GM19328 (cell line): Measurements from ENCODE around the gene CD8A.
"Not testable (repeated sequence)": the region's sequence is repeated elsewhere in the genome, so short reads cannot be mapped to it uniquely, and the experiment has no call there.

ENCODE experiments used
- ATAC-seq: cut with Tn5 transposase; IDR thresholded peaks from one replicate; pipeline ENCODE4 v1.9.1; 2021; ENCODE audit warnings: mild to moderate bottlenecking, moderate library complexity; ENCODE audit not compliant: unreplicated experiment

CD8A gene

DNA sequence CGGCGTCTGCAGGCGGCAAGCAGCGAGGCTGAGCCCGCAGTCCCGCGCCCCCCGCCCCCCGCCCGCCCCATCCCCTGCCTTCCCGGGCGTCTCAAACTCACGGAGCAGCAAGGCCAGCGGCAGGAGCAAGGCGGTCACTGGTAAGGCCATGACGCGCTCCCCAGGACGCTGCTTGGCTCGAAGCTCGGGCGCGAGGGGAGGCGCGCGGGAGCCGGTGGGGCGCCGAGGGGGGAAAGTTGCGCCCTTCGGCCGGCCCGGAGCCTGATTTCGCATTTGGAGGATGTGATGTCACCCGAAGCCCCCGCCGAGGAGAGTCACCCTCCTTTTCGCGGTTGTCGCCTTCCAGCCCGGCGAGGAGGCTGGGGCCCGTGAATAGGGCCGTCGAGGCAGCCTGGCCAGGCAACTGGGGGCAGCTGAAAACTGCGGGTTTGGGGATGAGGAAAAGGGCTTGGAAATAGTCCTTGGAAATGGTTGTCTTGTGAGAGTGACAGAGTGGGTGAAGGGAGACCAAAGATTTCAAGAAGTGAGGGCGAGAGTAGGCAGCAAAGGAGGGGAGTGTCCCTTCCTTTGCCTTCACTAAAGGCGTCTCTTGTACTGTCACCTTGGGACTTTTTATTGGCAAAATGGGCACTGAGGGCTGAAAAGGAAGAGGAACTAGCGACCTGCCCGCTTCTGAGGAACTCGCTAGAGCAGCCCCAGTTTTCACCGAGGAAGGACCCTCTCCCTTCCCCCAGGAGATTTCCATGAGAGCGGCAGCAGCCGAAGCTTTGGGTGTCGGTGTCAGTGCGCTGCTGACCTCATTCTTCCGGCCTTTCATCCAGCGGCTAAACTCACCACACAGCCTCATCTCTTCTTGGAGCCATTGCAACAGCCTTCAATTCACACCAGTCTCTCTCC lies at the start of gene CD8A:
Gene CD8A (minus strand): TSS at position 238 of the 897 bp plus-strand sequence. CDS start 88 bp downstream, at position 150.
- ATAC-seq, result no peak

DNA sequence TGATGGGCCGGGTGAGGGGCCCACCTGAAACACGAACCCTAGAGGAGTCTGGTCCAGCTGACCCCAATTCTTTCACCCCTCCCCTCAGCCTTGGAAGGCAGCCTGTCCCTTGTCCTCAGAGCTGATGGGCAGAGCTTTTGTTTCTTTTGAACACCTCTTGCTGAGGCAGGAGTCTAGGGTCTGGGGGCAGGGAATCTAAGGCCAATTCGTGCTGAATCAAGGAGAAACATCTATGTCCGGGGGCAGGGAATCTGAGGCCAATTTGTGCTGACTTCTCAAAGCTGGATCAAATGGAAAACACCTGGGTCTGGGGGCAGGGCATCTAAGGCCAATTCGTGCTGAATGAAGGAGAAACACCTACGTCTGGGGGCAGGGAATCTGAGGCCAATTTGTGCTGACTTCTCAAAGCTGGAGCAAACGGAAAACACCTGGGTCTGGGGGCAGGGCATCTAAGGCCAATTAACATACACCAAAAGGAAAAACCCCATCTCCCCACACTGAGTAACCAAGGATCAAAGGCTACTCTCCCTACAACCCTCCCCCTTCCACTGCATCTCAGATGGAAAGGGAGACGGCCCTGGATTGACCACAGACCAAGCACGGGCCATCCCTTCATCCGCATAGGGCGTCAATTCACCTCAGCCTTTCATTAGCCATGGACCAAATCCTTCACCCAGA lies 49.3 kb upstream of the CD8A start:
- ATAC-seq, result not testable (repeated sequence)

DNA sequence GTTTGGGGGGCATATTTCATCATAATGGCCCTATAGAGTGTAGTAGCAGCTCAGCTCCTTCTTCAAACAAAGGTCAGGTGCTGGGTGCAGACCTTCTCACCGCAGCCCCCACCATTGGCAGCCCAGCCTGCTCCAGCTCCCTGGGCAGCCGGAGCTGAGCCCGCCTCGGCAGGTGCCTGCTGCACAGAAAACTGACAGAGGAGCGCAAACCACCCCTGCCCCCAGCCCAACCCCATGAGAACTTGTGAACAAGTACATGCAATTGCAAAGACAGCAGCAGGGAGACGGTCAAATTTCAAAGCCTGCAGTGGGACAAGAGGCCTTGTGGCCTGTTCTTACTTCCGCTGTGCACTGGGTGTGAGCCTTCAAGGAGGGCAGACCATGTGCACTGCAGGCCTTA lies 48.7 kb upstream of the CD8A start:
- ATAC-seq, result not testable (repeated sequence)

DNA sequence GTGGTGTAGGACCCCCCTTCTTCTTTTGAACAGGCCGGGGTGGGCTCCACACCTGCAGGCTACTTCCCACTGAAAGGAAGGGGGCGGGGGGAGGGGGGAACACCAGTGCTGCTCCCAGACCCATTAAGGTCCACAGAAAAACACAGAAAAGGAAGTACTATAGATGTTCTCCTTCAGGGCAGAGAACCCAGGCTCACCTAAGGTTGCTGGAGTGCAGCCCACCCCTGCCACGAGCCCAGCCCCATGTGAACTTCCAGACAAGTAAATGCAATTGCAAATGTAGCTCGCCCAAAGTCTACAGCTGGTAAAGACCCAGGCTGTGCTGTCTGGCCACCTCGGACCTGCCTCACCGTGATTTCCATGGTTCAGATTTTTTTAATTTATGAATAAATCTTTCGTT lies 47.0 kb upstream of the CD8A start:
- not testable (repeated sequence) for ATAC-seq

DNA sequence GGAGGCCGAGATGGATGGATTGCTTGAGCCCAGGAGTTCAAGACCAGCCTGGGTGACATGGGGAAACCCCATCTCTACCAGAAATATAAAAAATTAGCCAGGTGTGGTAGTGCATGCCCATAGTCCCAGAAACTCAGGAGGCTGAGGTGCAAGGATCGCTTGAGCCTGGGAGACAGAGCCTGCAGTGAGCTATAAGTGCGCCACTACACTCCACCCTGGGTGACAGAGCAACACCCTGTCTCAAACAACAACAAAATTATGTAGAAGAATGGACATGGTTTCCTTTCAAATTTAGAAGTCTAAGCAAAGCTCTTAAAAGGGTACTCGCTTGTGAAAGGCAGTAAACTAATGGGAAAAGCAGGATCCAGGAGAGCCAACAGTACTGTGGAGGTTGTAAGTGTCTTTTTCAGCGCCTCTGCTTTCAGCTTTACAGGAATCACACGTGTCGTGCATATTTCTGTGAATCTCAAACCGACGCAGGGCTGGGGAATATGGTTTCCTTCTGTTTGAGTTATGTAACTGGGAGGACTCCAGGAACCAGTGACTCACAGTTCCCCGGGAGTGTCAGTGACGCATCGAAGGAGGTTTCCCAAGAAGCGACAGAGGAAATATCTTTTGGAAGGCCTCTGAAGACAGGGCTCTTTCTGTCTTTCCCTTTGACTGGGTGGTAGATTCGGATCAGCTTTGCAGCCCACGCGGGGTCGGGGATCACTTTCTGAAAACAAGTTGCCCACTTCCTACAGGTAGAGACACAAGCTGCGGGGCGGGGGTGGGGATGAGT lies 46.4 kb upstream of the CD8A start:
- ATAC-seq, result not testable (repeated sequence)

DNA sequence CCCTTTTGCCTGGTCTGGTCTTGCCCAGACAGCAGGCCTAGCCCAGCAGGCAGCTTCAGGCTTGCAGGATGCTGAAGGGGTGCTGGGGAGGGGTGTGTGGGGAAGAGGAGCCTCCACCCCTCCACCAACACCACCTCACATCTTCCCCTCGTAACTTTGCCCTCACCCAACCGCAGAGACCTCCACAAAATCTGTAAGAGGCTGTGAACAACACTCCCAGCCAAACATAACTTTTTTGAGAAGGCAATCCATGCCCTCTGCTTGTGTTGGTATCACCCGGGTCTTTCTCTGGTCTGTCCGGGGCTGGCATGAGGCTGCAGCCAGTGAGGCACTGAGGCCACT lies 44.8 kb upstream of the CD8A start:
- not testable (repeated sequence) for ATAC-seq

DNA sequence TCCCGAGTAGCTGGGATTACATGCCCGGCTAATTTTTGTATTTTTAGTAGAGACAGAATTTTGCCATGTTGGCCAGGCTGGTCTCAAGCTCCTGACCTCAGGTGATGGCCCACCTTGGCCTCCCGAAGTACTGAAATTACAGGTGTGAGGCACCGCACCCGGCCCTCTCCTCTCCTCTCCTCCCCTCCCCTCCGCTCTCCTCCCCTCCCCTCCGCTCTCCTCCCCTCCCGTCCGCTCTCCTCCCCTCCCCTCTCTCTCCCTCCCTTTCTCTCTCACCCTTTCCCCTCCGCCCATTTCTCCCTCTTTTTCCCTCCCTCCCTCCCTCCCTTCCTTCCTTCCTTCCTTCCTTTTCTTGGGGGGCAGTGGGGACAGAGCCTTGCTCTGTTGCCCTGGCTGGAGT lies 42.6 kb upstream of the CD8A start:
- no peak for ATAC-seq

DNA sequence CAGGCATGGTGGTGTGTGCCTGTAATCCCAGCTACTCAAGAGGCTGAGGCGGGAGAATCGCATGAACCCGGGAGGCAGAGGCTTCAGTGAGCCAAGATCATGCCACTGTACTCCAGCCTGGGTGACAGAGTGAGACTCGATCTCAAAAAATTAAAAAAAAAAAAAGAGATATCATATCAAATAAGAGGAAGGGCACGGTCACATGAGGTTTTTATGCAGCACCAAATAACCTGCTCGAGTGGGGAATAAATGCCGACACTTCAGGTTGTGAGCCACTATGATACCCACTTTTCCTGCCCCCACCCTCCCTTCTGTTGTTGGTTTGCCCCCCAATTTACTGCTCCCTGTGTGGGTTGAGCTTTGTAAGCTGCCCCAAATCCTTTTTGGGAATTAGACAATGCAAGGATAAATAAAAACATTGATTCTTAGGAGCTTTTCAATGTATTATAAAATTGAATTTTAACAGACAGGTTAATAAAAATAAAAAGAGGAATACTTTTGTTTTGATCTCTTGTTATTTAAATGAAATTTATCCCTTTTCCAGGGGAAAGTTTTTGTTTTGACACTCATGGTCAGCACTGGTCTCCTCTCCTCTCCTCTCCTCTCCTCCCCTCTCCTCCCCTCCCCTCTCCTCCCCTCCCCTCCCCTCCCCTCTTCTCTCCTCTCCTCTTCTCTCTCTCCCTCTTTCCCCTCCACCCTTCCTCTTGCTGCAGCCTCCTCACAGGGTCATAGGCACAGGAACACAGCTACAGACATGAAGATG lies 41.8 kb upstream of the CD8A start:
- no peak for ATAC-seq

DNA sequence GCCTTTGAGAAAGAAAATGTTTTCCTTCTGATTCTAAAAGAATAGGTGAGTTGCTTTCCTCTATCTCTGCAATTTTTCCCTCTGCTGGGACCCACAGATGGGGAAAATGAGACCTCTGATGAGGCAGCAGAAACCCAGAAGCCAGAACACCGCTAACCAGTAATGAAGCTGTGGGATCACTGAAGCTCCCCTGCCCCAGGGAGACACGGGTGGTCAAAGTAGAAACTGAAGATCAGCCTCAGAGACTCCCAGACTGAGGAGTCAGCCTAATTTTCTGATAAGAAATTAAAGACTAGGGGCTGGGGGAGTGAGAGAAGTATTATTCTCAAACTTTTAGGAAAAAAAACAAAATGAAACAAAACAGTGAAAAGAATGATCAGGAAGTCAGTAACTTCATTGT lies 40.8 kb upstream of the CD8A start:
- ATAC-seq, result no peak

DNA sequence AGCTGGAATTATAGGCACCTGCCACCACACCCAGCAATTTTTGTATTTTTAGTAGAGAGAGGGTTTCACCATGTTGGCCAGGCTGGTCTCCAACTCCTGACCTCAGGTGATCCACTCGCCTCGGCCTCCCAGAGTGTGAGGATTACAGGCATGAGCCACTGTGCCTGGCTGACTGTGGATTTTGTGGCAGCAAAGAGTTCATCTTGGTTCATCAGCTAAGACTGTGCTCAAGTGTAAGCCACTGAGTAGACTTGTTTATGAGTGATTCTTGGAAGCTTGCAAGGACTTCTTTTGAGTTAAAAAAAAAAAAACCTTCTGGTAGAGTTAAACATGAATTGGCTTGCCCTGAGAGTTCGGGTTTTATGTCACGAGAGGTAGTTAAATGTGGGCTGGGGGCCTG lies 36.2 kb upstream of the CD8A start:
- no peak for ATAC-seq

DNA sequence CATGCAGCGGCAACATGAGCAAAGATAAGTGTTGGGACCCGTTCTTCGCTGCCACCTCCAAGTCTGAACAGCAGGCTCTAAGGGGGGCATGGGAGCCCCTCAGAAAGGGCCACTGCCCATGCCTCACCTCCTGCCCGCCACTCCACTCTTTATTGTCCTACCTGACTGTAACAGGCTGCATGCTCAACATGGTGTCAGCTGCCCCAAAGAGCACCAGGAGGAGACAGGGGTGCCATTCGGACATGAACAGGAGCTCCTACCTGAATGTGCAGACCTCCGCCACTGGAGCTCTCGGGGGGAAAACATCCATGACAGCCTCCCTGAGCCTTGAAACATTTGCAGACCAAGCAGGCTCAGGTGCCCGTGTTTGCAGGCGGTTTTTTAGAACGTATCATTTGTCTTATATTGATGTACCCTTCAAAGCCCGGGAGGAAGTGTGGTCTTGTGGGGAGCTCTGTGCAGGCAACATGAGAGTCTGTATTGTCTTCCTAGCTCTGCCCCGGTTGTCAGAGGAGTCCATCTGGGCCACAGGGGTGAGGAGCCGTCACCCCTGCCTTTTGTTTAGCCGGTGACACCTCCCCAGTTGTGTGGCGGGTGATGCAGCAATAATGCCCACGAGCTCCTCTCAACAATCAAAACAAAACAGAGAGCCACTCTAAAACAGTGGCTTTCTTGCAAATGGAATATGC lies 35.1 kb upstream of the CD8A start:
- no peak for ATAC-seq

DNA sequence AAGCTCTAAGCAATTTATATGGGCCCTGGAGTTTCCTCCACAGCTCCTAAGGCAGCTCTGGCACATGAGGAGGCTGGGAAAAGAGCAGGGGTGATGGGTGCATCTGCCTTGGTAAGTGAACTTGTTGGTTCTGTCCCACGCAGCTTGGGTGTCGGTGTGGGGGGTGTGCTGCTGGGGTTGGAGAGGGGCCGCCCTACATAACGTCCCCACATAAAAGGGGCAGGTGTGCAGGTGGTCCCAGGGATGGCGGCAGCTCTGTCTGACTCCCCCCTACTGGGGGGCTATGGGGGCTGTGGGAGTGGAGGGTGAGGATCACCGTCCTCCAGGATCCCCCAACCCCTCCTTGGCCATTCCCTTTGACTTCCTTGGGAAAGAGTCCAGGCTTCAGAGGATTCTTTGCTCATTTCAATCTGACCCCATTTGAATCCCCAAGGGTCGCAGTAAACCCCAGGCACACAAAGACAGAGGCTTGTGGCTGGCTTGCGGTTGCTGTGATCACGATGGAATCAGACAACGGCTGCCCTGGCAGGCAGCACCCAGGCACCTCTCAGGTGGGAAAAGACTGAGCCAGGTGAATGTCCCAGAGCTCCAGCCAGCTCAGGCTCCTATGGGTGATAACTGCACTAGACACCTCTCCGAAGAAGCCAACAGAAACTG lies 34.5 kb upstream of the CD8A start:
- ATAC-seq, result no peak

DNA sequence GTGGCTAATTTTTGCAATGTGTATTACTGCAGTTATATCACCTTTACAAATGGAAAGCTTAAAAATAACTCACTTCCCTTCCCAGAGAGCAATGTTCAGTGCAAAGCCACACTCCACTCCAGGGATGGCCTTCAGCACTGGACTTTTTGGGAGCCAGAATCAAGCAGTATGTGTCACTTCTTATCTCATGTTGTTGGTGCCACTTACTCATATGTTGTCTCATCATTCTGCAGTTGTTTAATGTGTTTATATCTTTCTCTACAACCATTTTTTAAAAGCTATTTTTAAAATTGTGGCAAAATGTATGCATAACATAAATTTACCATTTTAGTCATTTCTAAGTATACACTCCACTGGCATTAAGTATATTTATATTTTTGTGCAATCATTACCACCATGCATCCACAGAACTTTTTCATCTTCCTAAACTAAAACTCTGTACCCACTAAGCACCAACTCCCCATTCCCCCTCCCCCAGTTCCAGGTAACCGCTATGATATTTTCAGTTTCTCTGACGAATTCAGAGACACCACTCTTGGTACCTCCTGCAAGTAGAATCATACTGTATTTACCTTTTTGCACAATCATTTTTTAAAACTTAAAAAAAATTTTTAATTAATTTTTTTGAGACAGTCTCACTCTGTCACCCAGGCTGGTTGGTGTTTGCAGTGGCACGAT lies 32.1 kb upstream of the CD8A start:
- no peak for ATAC-seq

DNA sequence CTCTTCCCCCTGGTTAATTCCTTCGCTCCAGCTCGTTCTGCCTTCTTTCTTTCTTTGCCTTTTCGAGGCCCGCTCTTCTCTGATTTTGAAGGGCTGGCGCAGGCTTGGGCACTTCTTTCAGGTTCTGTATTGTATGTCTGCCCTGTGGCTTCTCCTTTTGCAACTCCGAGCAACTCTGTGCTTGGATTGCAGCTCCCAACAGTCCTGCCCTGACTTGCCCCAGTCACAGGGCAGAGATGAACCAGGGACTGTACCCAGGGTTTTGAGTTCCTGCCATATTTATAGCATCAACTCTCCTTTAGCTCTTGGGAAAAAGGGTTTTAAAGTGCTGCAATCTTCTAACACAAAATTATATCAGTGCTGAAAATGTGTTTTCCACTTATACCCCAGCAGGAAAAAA lies 31.1 kb upstream of the CD8A start:
- ATAC-seq, result no peak

DNA sequence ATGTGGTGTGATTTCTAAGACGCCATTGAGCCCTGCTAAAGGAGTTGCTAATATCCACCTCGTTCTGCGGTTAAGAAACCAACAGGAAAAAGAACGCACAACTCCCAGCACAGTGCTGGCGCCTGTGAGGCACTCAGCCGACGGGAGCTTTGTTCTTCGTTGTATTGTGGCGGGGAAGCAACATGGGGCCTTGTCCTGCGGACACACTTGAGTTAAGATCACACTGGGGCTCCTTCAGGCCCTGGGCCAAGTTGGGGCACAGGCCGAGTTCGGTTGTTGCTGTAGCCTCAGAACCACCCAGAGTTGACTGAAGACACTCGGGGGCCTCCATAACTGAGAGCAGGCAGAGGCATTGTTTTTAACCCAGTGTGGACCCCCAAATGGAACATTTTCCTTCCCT lies 30.6 kb upstream of the CD8A start:
- no peak for ATAC-seq

DNA sequence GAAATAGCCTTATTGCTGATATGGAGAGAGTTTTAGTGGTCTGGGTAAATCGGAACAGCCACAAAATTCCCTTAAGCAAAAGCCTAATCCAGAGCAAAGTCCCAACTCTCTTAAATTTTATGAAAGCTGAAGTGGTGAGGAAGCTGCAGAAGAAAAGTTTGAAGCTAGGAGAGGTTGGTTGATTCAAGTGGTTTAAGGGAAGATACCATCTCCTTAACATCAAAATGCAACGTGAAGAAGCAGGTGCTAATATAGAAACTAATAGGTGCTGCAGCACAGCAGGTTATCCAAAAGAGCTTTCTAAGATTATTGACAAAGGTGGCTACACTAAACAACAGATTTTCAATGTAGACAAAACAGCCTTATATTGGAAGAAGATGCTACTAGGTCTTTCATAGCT lies 28.2 kb upstream of the CD8A start:
- no peak for ATAC-seq

DNA sequence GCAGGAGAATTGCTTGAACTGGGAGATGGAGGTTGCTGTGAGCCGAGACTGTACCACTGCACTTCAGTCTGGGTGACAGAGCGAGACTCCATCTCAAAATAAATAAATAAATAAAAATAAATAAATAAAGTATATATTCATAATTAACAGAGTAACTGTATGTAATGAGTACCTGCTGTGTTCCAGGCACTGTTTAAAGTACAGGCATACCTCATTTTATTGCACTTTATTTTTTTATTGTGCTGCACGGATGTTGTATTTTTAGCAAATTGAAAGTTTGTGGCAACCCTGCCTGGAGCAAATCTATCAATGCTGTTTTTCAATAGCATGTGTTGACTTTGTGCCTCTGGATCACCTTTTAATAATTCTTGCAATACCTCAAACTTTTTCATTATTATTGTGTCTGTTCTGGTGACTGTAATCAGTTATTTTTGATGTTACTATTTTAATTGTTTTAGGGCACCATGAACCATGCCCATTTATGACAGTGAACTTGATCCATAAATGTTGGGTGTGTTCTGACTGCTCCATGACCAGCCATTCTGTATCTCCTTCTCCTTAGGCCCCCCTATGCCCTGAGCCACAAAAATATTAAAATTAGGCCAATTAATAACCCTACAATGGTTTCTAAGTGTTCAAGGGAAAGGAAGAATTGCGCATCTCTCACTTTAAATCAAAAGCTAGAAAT lies 27.5 kb upstream of the CD8A start:
- no peak for ATAC-seq

DNA sequence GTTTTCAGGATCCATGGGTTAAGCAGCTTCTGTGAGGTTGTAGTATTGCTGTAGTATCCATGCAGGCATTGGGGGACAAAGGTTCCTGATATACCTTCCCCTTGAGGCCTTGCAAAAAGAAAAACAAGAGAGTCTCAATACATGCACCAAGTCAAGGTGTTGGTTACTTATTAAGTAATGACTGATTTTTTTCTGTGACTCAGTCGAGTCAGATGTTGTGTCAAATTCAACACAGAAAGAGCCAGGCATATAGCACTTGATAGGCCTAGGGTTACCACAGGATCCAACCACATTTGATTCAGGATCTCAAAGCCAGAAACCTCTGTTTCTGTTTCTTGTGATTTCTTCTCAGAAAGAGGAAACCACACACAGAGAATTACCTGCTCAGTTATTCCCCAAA lies 24.9 kb upstream of the CD8A start:
- no peak for ATAC-seq
